K562 (cell line): ENCODE measurements around the gene CDADC1. TPM values are rescaled to one million over a fixed set of nuclear protein-coding genes. Genes with fewer than 3 reads are reported as not detected.
A peak's percentile ranks its signal among the peaks of the same experiment; 100 is the strongest.

Source experiments
- ATAC-seq: fragments of 200-7000 bp; cut with Tn5 transposase; 3 replicates; pipeline ENCODE4 v1.9.1; 2020; ENCODE audit warnings: moderate library complexity
- BruUV-seq: library from RNA; stranded (reverse); fragments of 400-500 nt; replicated peaks from 2 replicates; lab custom pipeline; 2021; lab: Mats Ljungman, UMichigan
- CTCF ChIA-PET: fragments of 300-600 bp; formaldehyde crosslinking; extraction: SDS; loops from one replicate; lab custom pipeline; 2021; ENCODE audit warnings: low intra/inter-chr PET ratio; lab: Yijun Ruan, JAX
- POLR2A ChIA-PET: fragments of 300-600, 350-650 bp; sonication (Branson Sonifier 250); formaldehyde crosslinking; extraction: SDS; loops from one replicate; lab custom pipeline; 2021; ENCODE audit warnings: antibody characterized with exemption, inconsistent platforms; lab: Yijun Ruan, JAX
- DNase-seq, 4 experiments: peaks; one replicate each; pipeline versions ENCODE4 v3.0.0 to v3.0.0-alpha.2; 2011 to 2018; ENCODE audit warnings: low spot score in 3 of 4, mixed read lengths in 3 of 4; ENCODE audit errors: extremely low read depth in 1 of 4
- FAIRE-seq: peaks from 2 replicates; lab custom pipeline; 2011; peaks lifted over from hg19 to GRCh38; lab: Jason Lieb, UNC
- H2AFZ ChIP-seq: 2 replicates; pipeline ENCODE4 v1.6.0; 2011; ENCODE audit warnings: low read depth, low read length, control low read depth, inconsistent platforms
- H3K27ac ChIP-seq: fragments of 200-600 bp; 3 replicates; pipeline ENCODE4 v1.8.0; 2011; ENCODE audit warnings: low read depth, mild to moderate bottlenecking, control low read depth, inconsistent platforms, low read length, moderate library complexity, mixed read lengths; ENCODE audit errors: extremely low read depth
- H3K27me3 ChIP-seq, 2 experiments: fragments of 300-600 bp in 1 of 2; 2 replicates in 1 of 2; 3 replicates in 1 of 2; pipeline versions ENCODE4 v1.6.0 to v1.8.0; 2011; ENCODE audit warnings: inconsistent platforms in 2 of 2, low read length in 2 of 2, mild to moderate bottlenecking in 1 of 2, mixed read lengths in 1 of 2, moderate library complexity in 1 of 2; ENCODE audit not compliant: control insufficient read depth in 2 of 2, insufficient read depth in 2 of 2
- H3K36me3 ChIP-seq: fragments of 300-600 bp; 3 replicates; pipeline ENCODE4 v1.8.0; 2011; ENCODE audit warnings: mild to moderate bottlenecking, low read length, inconsistent platforms; ENCODE audit not compliant: control insufficient read depth, insufficient read depth
- H3K4me1 ChIP-seq, 2 experiments: fragments of 200-600 bp in 1 of 2; replicated peaks in 1 of 2; 2 replicates in 1 of 2; 3 replicates in 1 of 2; pipeline versions ENCODE4 v1.5.1 to v1.8.0; 2011; ENCODE audit warnings: inconsistent platforms in 2 of 2, low read length in 2 of 2, mild to moderate bottlenecking in 1 of 2, mixed read lengths in 1 of 2, moderate library complexity in 1 of 2; ENCODE audit not compliant: control insufficient read depth in 2 of 2, insufficient read depth in 2 of 2
- H3K4me2 ChIP-seq: 2 replicates; pipeline ENCODE4 v1.6.1; 2011; ENCODE audit warnings: low read length, control low read depth, inconsistent platforms, mixed read lengths; ENCODE audit not compliant: insufficient read depth
- H3K4me3 ChIP-seq: fragments of 200-600 bp; sonication (generic), shearing (Covaris generic); 2 replicates; pipeline ENCODE4 v1.5.1; 2016; ENCODE audit warnings: control low read depth, inconsistent platforms
- H3K79me2 ChIP-seq: fragments of 200-600 bp; 3 replicates; pipeline ENCODE4 v1.8.0; 2011; ENCODE audit warnings: low read length, inconsistent platforms; ENCODE audit not compliant: control insufficient read depth, insufficient read depth
- H3K9ac ChIP-seq, 2 experiments: 2 replicates each; pipeline versions ENCODE4 v1.6.0 to v1.6.1; 2011; ENCODE audit warnings: low read depth in 2 of 2, low read length in 2 of 2, control low read depth in 1 of 2, inconsistent platforms in 1 of 2, mild to moderate bottlenecking in 1 of 2, mixed read lengths in 1 of 2; ENCODE audit not compliant: insufficient read depth in 1 of 2
- H3K9me1 ChIP-seq: one replicate; pipeline ENCODE4 v1.6.0; 2011; ENCODE audit warnings: inconsistent platforms, mild to moderate bottlenecking, low read length, moderate library complexity; ENCODE audit not compliant: control insufficient read depth, insufficient read depth
- H3K9me3 ChIP-seq: replicated peaks from 2 replicates; pipeline ENCODE4 v1.5.1; 2011; ENCODE audit warnings: low read depth, low read length, inconsistent platforms; ENCODE audit not compliant: control insufficient read depth, insufficient read depth
- H4K20me1 ChIP-seq: replicated peaks from 2 replicates; pipeline ENCODE4 v1.6.1; 2011; ENCODE audit warnings: low read length, inconsistent platforms, mixed read lengths; ENCODE audit not compliant: control insufficient read depth, insufficient read depth
- ADNP ChIP-seq: fragments of 200-800 bp; sonication (Bioruptor generic); IDR thresholded peaks from 2 replicates; pipeline ENCODE4 v1.6.1; 2016; ENCODE audit warnings: missing genetic modification characterization, missing compliant biosample characterization
- BCOR ChIP-seq: fragments of 450-650 bp; IDR thresholded peaks from 2 replicates; pipeline ENCODE4 v1.6.1; 2016
- CBX3 ChIP-seq, 2 experiments: IDR thresholded peaks; 1 replicate in 1 of 2; 2 replicates in 1 of 2; pipeline ENCODE4 v1.6.1; 2012; ENCODE audit warnings: inconsistent platforms in 2 of 2, low read length in 2 of 2, borderline replicate concordance in 1 of 2, control low read depth in 1 of 2
- CHD4 ChIP-seq: fragments of 200-600 bp; sonication (generic); IDR thresholded peaks from 3 replicates; pipeline ENCODE4 v1.6.1; 2012; ENCODE audit warnings: low read depth, mild to moderate bottlenecking, mixed read lengths, low read length, inconsistent platforms; ENCODE audit not compliant: insufficient read depth, insufficient replicate concordance, poor library complexity, severe bottlenecking
- KDM1A ChIP-seq, 2 experiments: fragments of 450-650 bp; IDR thresholded peaks; 2 replicates each; pipeline ENCODE4 v1.6.1; 2016; ENCODE audit warnings: mild to moderate bottlenecking in 2 of 2
- NCOR1 ChIP-seq: fragments of 450-650 bp; IDR thresholded peaks from 2 replicates; pipeline ENCODE4 v1.6.1; 2016; ENCODE audit warnings: mild to moderate bottlenecking, moderate library complexity
- RBM25 ChIP-seq: fragments of 200-400 bp; formaldehyde crosslinking; IDR thresholded peaks from 2 replicates; pipeline ENCODE4 v1.6.1; 2018; ENCODE audit warnings: low read length, low read depth, moderate library complexity; ENCODE audit not compliant: severe bottlenecking
- RCOR1 ChIP-seq, 2 experiments: IDR thresholded peaks; 2 replicates each; pipeline ENCODE4 v1.6.1; 2012; ENCODE audit warnings: low read depth in 2 of 2, low read length in 2 of 2, borderline replicate concordance in 1 of 2, improper control_type of control experiment in 1 of 2
- SMARCA5 ChIP-seq: fragments of 450-650 bp; IDR thresholded peaks from 2 replicates; pipeline ENCODE4 v1.6.1; 2016
- SRSF1 ChIP-seq: fragments of 200-400 bp; formaldehyde crosslinking; IDR thresholded peaks from 2 replicates; pipeline ENCODE4 v1.6.1; 2017; ENCODE audit warnings: mild to moderate bottlenecking, low read depth, low read length, moderate library complexity
- STAT5B ChIP-seq: fragments of 250-450 bp; sonication (Bioruptor Pico); IDR thresholded peaks from 2 replicates; pipeline ENCODE4 v1.8.0; 2021; ENCODE audit warnings: mild to moderate bottlenecking, inconsistent platforms
- WGBS: fragments of 100-300 bp; shearing (Covaris generic); methylation state at CpG from one replicate; pipeline ENCODE4 v1.1.6; 2016; ENCODE audit warnings: low coverage, mixed read lengths; ENCODE audit not compliant: insufficient coverage; ENCODE audit errors: missing lambda C conversion rate; 5-methylcytosine and 5-hydroxymethylcytosine counted together
- in situ Hi-C: fragments of 300-500 bp; cut with MboI; formaldehyde crosslinking; loops from 4 replicates; pipeline ENCODE4 v1.15.0; 2018; ENCODE audit warnings: inconsistent platforms, mixed read lengths
- intact Hi-C: fragments of 100-400 bp; cut with micrococcal nuclease; formaldehyde crosslinking; loops from 2 replicates; pipeline ENCODE4 v1.14.2; 2022
- polyA plus RNA-seq, 8 experiments: library from polyadenylated mRNA; depleted of rRNA in 4 of 8; stranded (reverse) in 5 of 8; unstranded in 3 of 8; fragments of >200 nt; fragmentation: Nextera tagmentation in 2 of 8; fragmentation: Illumina TruSeq in 1 of 8; extraction: Ambion mirVana in 2 of 8; extraction: Trizol in 1 of 8; gene quantifications; 2 replicates each; pipeline versions ENCODE4 v1.2.1 to v1.2.3, GENCODE V29; 2011 to 2014; ENCODE audit warnings: inconsistent platforms in 1 of 8, missing spikeins in 1 of 8
- total RNA-seq, 7 experiments: library from RNA; depleted of rRNA in 6 of 7; stranded (reverse); fragments of >200 nt in 6 of 7; fragmentation: Illumina TruSeq in 2 of 7; extraction: Trizol in 2 of 7; gene quantifications; 2 replicates each; pipeline versions ENCODE4 v1.2.1 to v1.2.3, GENCODE V29; 2011 to 2021; ENCODE audit warnings: low replicate concordance in 1 of 7
- TF ChIP-seq, protein P1 (sequence below): fragments of 250-450 bp; sonication (Bioruptor Pico); IDR thresholded peaks from 2 replicates; pipeline ENCODE4 v1.5.0; 2021

The CDADC1 gene
- total and polyA plus RNA-seq, 9 of the 15 experiments (the other 6 are each of a cell fraction or from before 2014, with no cell fraction given) = 4.1 to 11.8 (median 6.3) TPM

DNA sequence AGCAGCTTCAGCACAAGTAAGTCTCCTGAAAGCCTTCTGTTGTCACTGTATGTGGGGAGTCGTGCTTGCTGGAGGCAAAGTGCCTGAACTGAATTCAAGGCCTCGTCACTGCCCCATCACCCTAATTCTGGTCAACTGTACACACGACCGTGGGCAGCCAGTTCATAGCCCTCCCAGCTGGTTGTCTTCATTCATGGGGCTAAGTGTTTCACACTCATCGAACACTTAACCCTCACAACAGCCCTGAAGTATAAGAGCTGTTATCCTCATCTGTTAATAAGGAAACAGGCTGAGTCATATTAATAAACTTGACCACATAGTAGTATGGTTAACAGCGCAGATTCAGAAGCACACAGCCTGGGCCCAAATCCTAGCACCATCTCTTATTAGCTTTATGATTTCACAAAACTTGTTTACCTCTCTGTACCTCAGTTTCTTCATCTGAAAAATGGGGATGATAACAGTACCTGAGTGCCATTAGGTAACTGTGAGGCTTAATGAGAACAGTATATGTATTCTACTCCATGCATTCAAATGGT lies 66.7 kb downstream of the CDADC1 start:
- no peak for DNase-seq
- no peak for FAIRE-seq
- Histone ChIP-seq H3K27me3 (no peaks in the 10 kb centered on the region), H3K9ac (peak overlapping the region in 1 of 2 experiments; percentile 41; a peak in 2 of 4 replicates), H3K4me1 (peaks cover 0 to 30% of the 10 kb centered on the region in 2 experiments), H3K79me2 (no peaks in the 10 kb centered on the region), H2AFZ (peak overlapping the region; percentile 94), H3K4me2 (peak overlapping the region; percentile 58), H3K9me3 (no peaks in the 10 kb centered on the region), H3K27ac (peak overlapping the region; percentile 81), H3K4me3 (no peak overlapping the region), H4K20me1 (no peaks in the 10 kb centered on the region), H3K36me3 (no peaks in the 10 kb centered on the region; the same call in 2 of the 3 replicates), H3K9me1 (no peaks in the 10 kb centered on the region)
- no peak; the same call in 2 of the 3 replicates for ATAC-seq
- POLR2A ChIA-PET = interaction anchor here (0.6 to 0.9 kb wide), 2 partner anchors 17 to 52 kb away, joined by 3 read pairs; no protein-coding TSS in a partner anchor
- 62% methylated on average over 5 of the region's 6 CpGs for WGBS
- no peak for TF ChIP-seq STAT5B (CRISPR knock-in tag)
- peak; percentile 74 for TF ChIP-seq CHD4
- peak in 1 of 2 experiments; percentile 48; a peak in 1 of 4 replicates for TF ChIP-seq RCOR1 (IDR thresholded peaks at IDR 0.05; ENCODE audit: borderline replicate concordance in 1 of 2, low read depth in 2 of 2, low read length in 2 of 2)
- peak; percentile 52 to 62; a peak in 2 of 4 replicates for TF ChIP-seq KDM1A (IDR thresholded peaks at IDR 0.05)
- TF ChIP-seq, protein P1, sequence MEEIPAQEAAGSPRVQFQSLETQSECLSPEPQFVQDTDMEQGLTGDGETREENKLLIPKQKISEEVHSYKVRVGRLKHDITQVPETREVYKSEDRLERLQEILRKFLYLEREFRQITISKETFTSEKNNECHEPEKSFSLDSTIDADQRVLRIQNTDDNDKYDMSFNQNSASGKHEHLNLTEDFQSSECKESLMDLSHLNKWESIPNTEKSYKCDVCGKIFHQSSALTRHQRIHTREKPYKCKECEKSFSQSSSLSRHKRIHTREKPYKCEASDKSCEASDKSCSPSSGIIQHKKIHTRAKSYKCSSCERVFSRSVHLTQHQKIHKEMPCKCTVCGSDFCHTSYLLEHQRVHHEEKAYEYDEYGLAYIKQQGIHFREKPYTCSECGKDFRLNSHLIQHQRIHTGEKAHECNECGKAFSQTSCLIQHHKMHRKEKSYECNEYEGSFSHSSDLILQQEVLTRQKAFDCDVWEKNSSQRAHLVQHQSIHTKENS (CRISPR knock-in tag) = no peak
- TF ChIP-seq CBX3 (IDR thresholded peaks at IDR 0.05; ENCODE audit: borderline replicate concordance in 1 of 2, low read length in 2 of 2) = no peak
- TF ChIP-seq RBM25 = peak; percentile 90
- TF ChIP-seq NCOR1 = no peak
- peak; percentile 57; the same call in 1 of the 2 replicates for TF ChIP-seq SMARCA5
- TF ChIP-seq BCOR = peak; percentile 91
- peak; percentile 76 for TF ChIP-seq ADNP (tag)
- no peak for TF ChIP-seq SRSF1
- CTCF ChIA-PET = no interaction called here
- BruUV-seq = no TSS peak
- intact Hi-C loops (no loop called here), in situ Hi-C loops (no loop called here)
